Measurements from ENCODE around the gene NFIA.
"Not testable (repeated sequence)": the region's sequence is repeated elsewhere in the genome, so short reads cannot be mapped to it uniquely, and the experiment has no call there.

NFIA gene

GRCh38 chr1:61253912-61254633 lies 171.7 kb downstream of the NFIA start:
- peak; percentile 76 for DNase-seq

DNA sequence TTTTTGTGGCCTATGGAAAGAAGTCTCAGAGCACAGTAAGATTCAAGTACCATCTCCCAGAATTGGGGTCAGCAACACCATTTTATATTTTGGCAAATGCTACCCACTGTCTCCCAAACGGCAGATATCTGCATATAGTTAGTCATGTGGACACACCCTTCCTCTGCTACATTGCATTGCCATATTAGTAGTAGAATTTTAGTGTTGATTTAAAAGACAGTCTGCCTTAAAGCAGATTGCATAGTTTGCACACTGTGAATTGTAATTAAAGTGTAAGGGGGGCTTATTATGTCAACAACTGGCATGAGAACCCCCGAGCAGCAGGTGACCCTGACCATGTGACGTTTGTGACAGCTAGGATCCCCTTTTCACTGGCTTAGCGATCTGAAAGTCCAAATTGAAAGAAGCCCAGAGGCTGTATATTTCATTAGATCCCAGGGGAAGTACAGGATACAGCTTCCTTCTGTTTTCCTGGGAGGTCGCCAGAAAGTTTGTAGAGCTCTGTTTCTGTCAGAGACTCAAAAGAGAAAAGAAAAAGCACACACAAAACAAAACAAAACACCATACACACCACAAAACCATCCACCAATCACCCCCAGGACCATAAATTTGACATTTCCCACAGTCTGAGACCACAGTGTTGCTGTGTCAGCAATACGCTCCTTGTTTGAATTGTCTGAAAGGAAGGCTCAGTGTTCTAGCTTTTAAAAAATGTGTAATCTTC lies 172.4 kb downstream of the NFIA start:
- peak; percentile 72 for DNase-seq

GRCh38 chr1:61255358-61255703 lies 173.0 kb downstream of the NFIA start:
- peak; percentile 65 for DNase-seq

GRCh38 chr1:61259379-61260148 lies 177.2 kb downstream of the NFIA start:
- DNase-seq, result no peak

DNA sequence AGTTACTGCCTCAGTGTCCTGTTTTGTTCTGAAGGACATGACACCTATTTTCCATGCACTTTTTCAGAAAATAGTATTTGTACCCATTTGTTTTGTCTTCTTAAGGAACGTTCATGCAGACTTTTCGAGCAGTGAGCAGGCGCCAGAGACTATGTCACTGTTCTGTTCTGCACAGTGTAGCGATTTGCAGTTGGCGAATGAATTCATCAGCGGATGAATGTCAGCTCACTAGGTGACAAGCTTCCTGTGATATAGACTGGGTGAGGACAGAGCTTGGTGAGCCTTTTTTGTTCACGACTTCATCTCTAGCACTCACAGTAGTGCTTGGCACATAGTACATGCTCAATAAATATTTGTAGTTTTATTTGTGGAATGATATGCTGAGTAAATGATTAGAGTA lies 177.8 kb downstream of the NFIA start:
- no peak for DNase-seq

DNA sequence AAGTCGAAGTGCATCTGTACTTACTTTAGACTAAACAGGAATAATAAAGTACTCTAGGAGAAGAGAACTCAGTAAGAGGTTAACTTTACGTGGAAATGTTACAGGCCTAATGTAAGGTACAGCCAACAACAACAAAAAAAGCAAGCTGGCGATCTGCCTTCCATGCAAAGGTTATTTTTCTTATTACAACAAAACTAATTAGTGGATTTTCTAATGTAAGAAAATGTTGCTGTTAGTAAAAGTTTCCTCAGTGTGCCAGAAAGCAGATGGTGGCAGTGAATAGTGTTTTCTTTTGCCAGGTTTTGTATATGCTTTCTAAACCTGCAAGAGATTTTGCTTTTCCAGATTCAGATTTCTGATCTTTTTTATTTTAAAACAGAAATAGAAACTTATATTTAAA lies 179.2 kb downstream of the NFIA start:
- no peak for DNase-seq

GRCh38 chr1:61263905-61264824 lies 181.8 kb downstream of the NFIA start:
- DNase-seq, result no peak

- no peak for DNase-seq
Measured at GRCh38 chr1:61264825-61265242, 182.5 kb downstream of the NFIA start.

DNA sequence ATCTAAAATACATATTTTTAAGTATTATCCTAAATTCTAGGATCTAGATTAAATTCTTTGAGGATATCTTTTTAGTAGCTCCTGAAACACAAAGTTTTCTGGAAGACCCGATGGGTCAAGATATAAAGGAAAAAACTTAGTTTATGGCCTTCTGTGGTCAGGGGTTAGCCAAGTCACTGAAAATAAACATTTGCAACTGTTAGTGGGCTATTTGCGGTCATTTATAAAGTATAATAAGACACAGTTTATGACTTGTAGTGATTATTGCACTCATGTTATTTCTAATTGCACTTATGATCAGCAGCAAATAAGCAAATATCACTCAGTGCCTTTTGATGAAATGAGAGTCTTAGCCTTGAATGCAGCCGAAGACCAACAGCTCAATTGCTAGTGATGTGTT lies 183.3 kb downstream of the NFIA start:
- no peak for DNase-seq

DNA sequence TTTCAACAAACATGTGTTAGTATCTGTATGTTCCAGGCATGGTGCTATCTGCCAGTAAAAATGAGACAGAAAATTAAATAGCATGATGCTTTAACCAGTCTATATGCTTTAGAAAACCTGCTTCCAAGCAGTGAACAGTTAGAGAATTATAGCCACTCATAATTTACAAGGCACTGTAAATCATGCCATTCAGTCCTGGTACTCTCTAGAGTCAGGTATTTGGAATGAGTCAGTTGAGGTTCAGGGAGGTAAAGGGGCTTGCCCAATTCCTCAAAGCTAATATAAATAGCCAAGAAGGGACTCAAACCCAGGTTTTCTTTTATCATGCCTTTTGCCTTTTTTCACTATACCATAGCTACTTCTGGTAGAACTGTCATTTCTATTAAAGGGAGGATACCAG lies 184.4 kb downstream of the NFIA start:
- no peak for DNase-seq

- DNase-seq, result no peak
Measured at GRCh38 chr1:61268546-61269240, 186.3 kb downstream of the NFIA start.

GRCh38 chr1:61269602-61270001 lies 187.2 kb downstream of the NFIA start:
- no peak for DNase-seq

GRCh38 chr1:61270107-61270506 lies 187.7 kb downstream of the NFIA start:
- no peak for DNase-seq

GRCh38 chr1:61270761-61271411 lies 188.5 kb downstream of the NFIA start:
- DNase-seq, result peak; percentile 76

- DNase-seq, result no peak
Measured at GRCh38 chr1:61271412-61271789, 189.0 kb downstream of the NFIA start.

DNA sequence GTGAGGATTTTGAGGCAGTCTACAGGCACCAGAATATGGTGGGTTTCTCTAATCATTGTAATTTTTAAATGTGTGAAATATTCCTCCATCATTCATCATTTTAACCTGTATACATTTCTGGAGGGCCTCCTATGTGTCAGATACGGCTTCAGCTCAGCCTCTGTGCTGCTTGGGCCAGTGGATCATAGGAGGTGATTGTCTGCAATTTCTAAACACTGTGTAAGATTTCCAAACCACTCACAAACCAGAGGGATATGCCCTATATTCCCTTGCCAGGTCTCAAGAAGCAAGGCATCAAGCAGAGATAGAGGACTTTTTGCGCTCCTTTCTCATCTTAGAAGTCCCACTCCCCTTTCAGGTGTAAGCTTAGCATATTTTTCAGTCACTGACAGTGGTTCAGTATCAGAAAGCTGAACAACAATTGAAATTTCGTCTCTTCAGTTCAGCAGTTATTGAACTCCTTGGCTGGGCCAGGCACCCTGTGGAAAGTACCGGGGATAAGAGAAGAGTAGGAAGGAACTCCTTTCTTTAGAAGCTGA lies 190.9 kb downstream of the NFIA start:
- no peak for DNase-seq

- no peak for DNase-seq
Measured at GRCh38 chr1:61273861-61274260, 191.5 kb downstream of the NFIA start.

- DNase-seq, result no peak
Measured at GRCh38 chr1:61274939-61275338, 192.6 kb downstream of the NFIA start.

DNA sequence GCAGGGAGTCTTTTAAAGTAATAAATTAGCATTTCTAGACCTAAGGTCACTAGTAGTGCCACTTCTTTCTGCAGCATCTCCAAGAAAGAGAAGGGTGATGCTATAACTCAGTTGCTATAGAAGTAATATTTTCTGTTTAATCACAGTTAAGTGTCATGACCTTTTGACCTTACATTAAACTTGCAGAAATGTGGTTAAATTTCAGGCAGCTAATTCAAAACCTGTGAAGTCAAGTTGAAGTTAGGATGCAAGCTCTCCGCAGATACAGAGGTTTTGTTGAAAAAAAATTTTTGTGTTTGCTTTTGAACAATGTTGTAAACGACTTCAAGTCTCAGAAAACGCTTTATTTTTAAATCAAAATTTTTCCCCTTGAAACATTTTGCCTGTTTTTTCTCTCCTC lies 193.9 kb downstream of the NFIA start:
- no peak for DNase-seq

GRCh38 chr1:61277121-61277690 lies 194.8 kb downstream of the NFIA start:
- no peak for DNase-seq

GRCh38 chr1:61278503-61278902 lies 196.1 kb downstream of the NFIA start:
- not testable (repeated sequence) for DNase-seq

All from hematopoietic multipotent progenitor cell treated with erythropoietin and hydrocortisone succinate and interleukin-3 and kit ligand, for 4 days (in vitro differentiated cells).